Coronary artery (tissue), 2 donors: ENCODE data around the gene ZNF106.

ENCODE experiments used
- DNase-seq: peaks from one replicate; pipeline ENCODE4 v3.0.0-alpha.2; 2017; ENCODE audit warnings: low spot score
- H3K27ac ChIP-seq, 2 donors: fragments of 200-600 bp; sonication (generic); one replicate each; pipeline ENCODE4 v1.5.1; 2016 to 2019
- H3K4me3 ChIP-seq: fragments of 200-600 bp; sonication (generic); 2 replicates; pipeline ENCODE4 v1.5.1; 2016; ENCODE audit warnings: mild to moderate bottlenecking, moderate library complexity
- CTCF ChIP-seq: fragments of 200-600 bp; sonication (generic); IDR thresholded peaks from one replicate; pipeline ENCODE4 v1.5.1; 2019; ENCODE audit warnings: antibody characterized with exemption

The ZNF106 gene

GRCh38 chr15:42403389-42403788 lies 87.6 kb downstream of the ZNF106 start:
- H3K4me3 ChIP-seq, result no peak overlapping the region
- no peak for DNase-seq
- TF ChIP-seq CTCF, result no peak
- no peak overlapping the region for H3K27ac ChIP-seq

GRCh38 chr15:42402455-42403205 lies 88.3 kb downstream of the ZNF106 start:
- no peak overlapping the region for H3K27ac ChIP-seq
- no peak for TF ChIP-seq CTCF
- H3K4me3 ChIP-seq, result no peak overlapping the region
- DNase-seq, result no peak

DNA sequence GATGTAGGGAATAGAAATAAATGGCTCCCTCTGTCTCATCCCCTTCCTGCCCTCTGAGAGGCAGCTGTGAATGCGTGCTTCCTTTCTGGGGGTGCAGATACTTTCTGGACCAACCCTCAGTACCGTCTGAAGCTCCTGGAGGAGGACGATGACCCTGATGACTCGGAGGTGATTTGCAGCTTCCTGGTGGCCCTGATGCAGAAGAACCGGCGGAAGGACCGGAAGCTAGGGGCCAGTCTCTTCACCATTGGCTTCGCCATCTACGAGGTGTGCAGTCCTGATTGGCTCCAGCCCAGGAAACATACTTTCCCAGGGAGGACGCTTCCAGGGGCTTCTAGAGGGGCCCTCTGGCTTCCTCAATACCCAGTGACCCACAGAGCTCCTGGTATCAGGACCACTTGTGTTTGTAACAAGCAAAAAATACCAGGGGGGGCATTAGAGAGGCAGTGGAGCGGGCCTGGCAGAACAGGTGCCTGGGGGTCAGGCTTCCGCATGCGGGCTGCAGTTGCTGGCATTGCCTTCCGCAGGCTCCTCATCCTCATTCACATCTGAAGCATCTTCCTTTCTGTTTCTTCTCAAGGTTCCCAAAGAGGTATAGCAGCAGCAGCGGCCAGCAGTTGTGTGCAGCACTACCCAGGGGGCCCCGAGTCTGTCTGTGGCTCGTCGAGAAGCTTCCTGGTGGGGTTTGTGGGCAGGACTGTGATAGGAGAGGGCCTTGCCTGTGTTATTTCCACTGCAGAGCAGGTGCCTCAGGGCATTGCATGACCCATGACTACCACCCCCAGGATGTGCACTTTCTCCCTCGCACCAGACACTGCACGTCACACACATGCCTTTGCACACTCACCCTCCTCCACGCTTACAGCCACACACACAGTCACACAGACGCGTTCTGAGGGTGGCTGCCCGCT lies 89.1 kb downstream of the ZNF106 start:
- H3K4me3 ChIP-seq, result no peak overlapping the region
- no peak overlapping the region for H3K27ac ChIP-seq
- TF ChIP-seq CTCF, result no peak
- no peak for DNase-seq

DNA sequence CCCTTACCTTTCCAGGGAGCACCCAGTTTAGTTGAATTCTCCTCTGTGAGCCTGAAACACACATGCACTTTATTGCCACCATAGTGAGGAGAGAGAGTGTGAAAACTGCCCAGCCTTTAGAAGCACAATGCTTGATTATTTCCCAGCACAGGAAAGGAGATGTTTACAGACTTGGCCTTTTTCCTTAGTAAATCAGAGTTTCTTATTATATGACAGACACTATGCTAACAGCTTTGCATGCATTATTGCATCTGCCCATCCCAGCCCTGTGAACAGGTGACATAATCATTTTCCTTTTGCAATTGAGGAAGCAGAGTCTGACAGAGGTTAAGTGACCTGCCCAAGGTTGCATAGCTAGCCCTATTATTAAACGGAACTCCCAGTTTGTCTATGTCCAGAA lies 95.1 kb downstream of the ZNF106 start:
- no peak for TF ChIP-seq CTCF
- DNase-seq, result no peak
- H3K4me3 ChIP-seq, result no peak overlapping the region
- no peak overlapping the region for H3K27ac ChIP-seq

GRCh38 chr15:42394106-42394505 lies 96.8 kb downstream of the ZNF106 start:
- H3K4me3 ChIP-seq, result no peak overlapping the region
- TF ChIP-seq CTCF, result no peak
- no peak for DNase-seq
- no peak overlapping the region for H3K27ac ChIP-seq

- H3K27ac ChIP-seq, result no peak overlapping the region
- no peak for TF ChIP-seq CTCF
- no peak for DNase-seq
- no peak overlapping the region for H3K4me3 ChIP-seq
Observed at GRCh38 chr15:42392309-42393024, 98.5 kb downstream of the ZNF106 start.
